Stimulated activated CD8-positive, alpha-beta memory T cell treated with anti-CD3 and anti-CD28 coated beads, Interleukin-7, amount 100 ng/mL, for 1 hour (primary cell): ENCODE results near the gene UVSSA.

Experiments
- DNase-seq, 2 donors: peaks; one replicate each; pipeline ENCODE4 v3.0.0-alpha.2; 2020; ENCODE audit warnings: low read depth in 2 of 2

UVSSA gene

GRCh38 chr4:1407657-1408333 is 60.8 kb downstream of the UVSSA start:
- no peak for DNase-seq

- DNase-seq, result no peak
Observed at GRCh38 chr4:1408418-1408817, 61.4 kb downstream of the UVSSA start.

GRCh38 chr4:1409079-1409478 is 62.1 kb downstream of the UVSSA start:
- no peak for DNase-seq

GRCh38 chr4:1409491-1410425 is 62.8 kb downstream of the UVSSA start:
- no peak for DNase-seq

- DNase-seq, result no peak
Observed at GRCh38 chr4:1410491-1411325, 63.7 kb downstream of the UVSSA start.

- no peak for DNase-seq
Observed at GRCh38 chr4:1411436-1412375, 64.7 kb downstream of the UVSSA start.

- DNase-seq, result no peak
Observed at GRCh38 chr4:1412376-1413203, 65.6 kb downstream of the UVSSA start.

GRCh38 chr4:1413204-1413663 is 66.2 kb downstream of the UVSSA start:
- no peak for DNase-seq

- DNase-seq, result no peak
Observed at GRCh38 chr4:1413687-1414479, 66.9 kb downstream of the UVSSA start.

- DNase-seq, result no peak
Observed at GRCh38 chr4:1414831-1415680, 68.0 kb downstream of the UVSSA start.

- no peak for DNase-seq
Observed at GRCh38 chr4:1415681-1415981, 68.6 kb downstream of the UVSSA start.

- no peak for DNase-seq
Observed at GRCh38 chr4:1416051-1416947, 69.3 kb downstream of the UVSSA start.

GRCh38 chr4:1416948-1417260 is 69.9 kb downstream of the UVSSA start:
- DNase-seq, result no peak

GRCh38 chr4:1417522-1418390 is 70.7 kb downstream of the UVSSA start:
- no peak for DNase-seq

GRCh38 chr4:1418494-1419285 is 71.7 kb downstream of the UVSSA start:
- DNase-seq, result no peak

GRCh38 chr4:1419708-1420107 is 72.7 kb downstream of the UVSSA start:
- no peak for DNase-seq
